ENCODE measurements around the gene IRF2BPL. TPM values are rescaled to one million over a fixed set of nuclear protein-coding genes. Genes with fewer than 3 reads are reported as not detected.
A peak's percentile ranks its signal among the peaks of the same experiment; 100 is the strongest.

Gene IRF2BPL
- total and polyA plus RNA-seq, 2 donors from 2014 or later = 15.7 to 97.1 TPM

DNA sequence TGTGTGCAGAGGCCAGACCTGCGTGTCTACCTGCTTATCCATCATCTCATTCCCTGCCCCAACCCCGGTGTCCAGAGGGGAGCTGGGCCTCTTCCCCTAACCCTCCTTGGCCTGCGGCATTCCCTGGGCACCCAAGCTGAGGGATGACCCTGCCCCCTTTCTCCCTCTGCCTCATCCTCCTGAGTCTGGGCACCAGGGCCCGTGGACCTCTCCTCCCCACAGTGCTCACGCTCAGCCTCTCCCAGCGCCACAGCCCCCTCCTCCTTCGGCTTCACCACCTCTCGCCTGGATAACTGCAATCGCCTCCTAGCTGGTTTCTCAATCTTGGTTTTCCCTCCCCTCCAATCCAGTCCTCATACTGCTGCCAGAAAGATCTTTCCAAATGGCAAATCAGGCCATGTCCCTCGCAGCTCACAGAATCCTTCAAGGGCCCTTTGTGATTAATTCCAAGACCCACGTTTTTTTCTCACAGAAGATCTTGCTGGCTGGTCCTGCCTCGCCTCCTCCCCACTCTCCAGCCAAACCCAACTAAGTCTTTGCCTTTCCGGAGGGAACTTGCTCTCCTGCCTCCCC is 16.2 kb downstream of the IRF2BPL start:
- peaks cover 2 to 46% (median 46%) of the 10 kb centered on the region in 3 donors for H3K4me1 ChIP-seq (ENCODE audit: control insufficient read depth in 2 of 3, insufficient read depth in 2 of 3, low read depth in 1 of 3, low read length in 3 of 3)
- DNase-seq (no peak), FAIRE-seq (no peak)
- H3K36me3 ChIP-seq (ENCODE audit: control insufficient read depth in 2 of 3, insufficient read depth in 3 of 3, low read length in 3 of 3) = no peaks in the 10 kb centered on the region
- no peaks in the 10 kb centered on the region for H3K9me3 ChIP-seq (ENCODE audit: control insufficient read depth in 2 of 3, insufficient read depth in 1 of 3, low read length in 3 of 3)
- H3K27me3 ChIP-seq (ENCODE audit: control insufficient read depth, insufficient read depth, low read length) = no peaks in the 10 kb centered on the region
- no peak overlapping the region for H3K4me3 ChIP-seq (ENCODE audit: low read length in 3 of 3)
- no peak overlapping the region for H3K27ac ChIP-seq (ENCODE audit: low read depth in 2 of 2, low read length in 2 of 2)
- TF ChIP-seq CTCF (IDR thresholded peaks at IDR 0.05; ENCODE audit: borderline replicate concordance, extremely low read depth, insufficient read depth) = no peak
- peak overlapping the region in 1 of 3 donors; percentile 2 for H3K9ac ChIP-seq (ENCODE audit: low read length in 3 of 3)
- intact Hi-C loops (cut with DNase I) = loop anchor here (10.0 kb wide), 1 partner anchor 47 kb away; no protein-coding TSS in a partner anchor

DNA sequence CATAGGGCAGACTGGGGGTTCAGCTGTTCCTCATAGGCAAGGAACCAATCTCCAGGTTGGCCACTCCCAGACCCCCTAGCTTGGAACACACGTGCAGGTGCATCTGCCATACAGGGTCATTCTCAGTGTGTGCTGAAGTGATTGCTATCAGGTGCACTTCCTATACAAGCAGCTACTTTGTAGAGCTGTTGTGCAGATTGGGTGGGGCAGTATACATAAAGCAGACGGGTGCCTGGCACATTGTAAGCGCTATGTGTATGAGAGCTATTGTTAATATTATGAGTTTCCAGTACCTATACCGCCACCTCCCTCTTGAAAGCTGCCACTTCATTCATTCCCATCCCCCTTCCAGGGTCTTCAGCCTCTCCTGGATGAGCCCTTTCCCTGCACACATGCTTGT is 17.3 kb downstream of the IRF2BPL start:
- intact Hi-C loops (cut with DNase I) = loop anchor here (10.0 kb wide), 1 partner anchor 46 kb away; no protein-coding TSS in a partner anchor
- FAIRE-seq = no peak

GRCh38 chr14:77009014-77009413 is 19.5 kb downstream of the IRF2BPL start:
- Histone ChIP-seq H3K27me3 (ENCODE audit: control insufficient read depth, insufficient read depth, low read length) (no peaks in the 10 kb centered on the region), H3K4me1 (ENCODE audit: control insufficient read depth in 2 of 3, insufficient read depth in 2 of 3, low read depth in 1 of 3, low read length in 3 of 3) (peaks cover 8 to 61% (median 60%) of the 10 kb centered on the region in 3 donors), H3K36me3 (ENCODE audit: control insufficient read depth in 2 of 3, insufficient read depth in 3 of 3, low read length in 3 of 3) (no peaks in the 10 kb centered on the region), H3K9ac (ENCODE audit: low read length in 3 of 3) (no peak overlapping the region), H3K9me3 (ENCODE audit: control insufficient read depth in 2 of 3, insufficient read depth in 1 of 3, low read length in 3 of 3) (no peaks in the 10 kb centered on the region), H3K27ac (ENCODE audit: low read depth in 2 of 2, low read length in 2 of 2) (peak overlapping the region; percentile 36 to 91), H3K4me3 (ENCODE audit: low read length in 3 of 3) (no peak overlapping the region)
- DNase-seq = no peak
- no peak for FAIRE-seq
- no peak for TF ChIP-seq CTCF (IDR thresholded peaks at IDR 0.05; ENCODE audit: borderline replicate concordance, extremely low read depth, insufficient read depth)
- intact Hi-C loops (cut with DNase I) = no loop called here

More for the DNA sequence above, 17.3 kb downstream of the IRF2BPL start:
- TF ChIP-seq CTCF (IDR thresholded peaks at IDR 0.05; ENCODE audit: borderline replicate concordance, extremely low read depth, insufficient read depth) = no peak
- Histone ChIP-seq H3K4me3 (ENCODE audit: low read length in 3 of 3) (no peak overlapping the region), H3K9ac (ENCODE audit: low read length in 3 of 3) (no peak overlapping the region), H3K27ac (ENCODE audit: low read depth in 2 of 2, low read length in 2 of 2) (no peak overlapping the region), H3K4me1 (ENCODE audit: control insufficient read depth in 2 of 3, insufficient read depth in 2 of 3, low read depth in 1 of 3, low read length in 3 of 3) (peaks cover 8 to 55% (median 52%) of the 10 kb centered on the region in 3 donors), H3K27me3 (ENCODE audit: control insufficient read depth, insufficient read depth, low read length) (no peaks in the 10 kb centered on the region), H3K9me3 (ENCODE audit: control insufficient read depth in 2 of 3, insufficient read depth in 1 of 3, low read length in 3 of 3) (no peaks in the 10 kb centered on the region), H3K36me3 (ENCODE audit: control insufficient read depth in 2 of 3, insufficient read depth in 3 of 3, low read length in 3 of 3) (no peaks in the 10 kb centered on the region)
- no peak for DNase-seq

All from kidney (tissue), 14 donors.